ENCODE results near the gene SORCS1.

Gene SORCS1

GRCh38 chr10:106772957-106773356, 391.5 kb downstream of the SORCS1 start:
- no peaks in the 10 kb centered on the region for H3K36me3 ChIP-seq (ENCODE audit: control insufficient read depth, insufficient read depth, low read length)
- no peak overlapping the region for H3K4me3 ChIP-seq (ENCODE audit: low read depth, low read length)
- H3K27me3 ChIP-seq (ENCODE audit: control insufficient read depth, insufficient read depth, low read length), result no peaks in the 10 kb centered on the region
- no peak overlapping the region for H3K9ac ChIP-seq (ENCODE audit: low read depth, low read length)
- no peaks in the 10 kb centered on the region for H3K9me3 ChIP-seq (ENCODE audit: control insufficient read depth, insufficient read depth, low read length)
- H3K27ac ChIP-seq (ENCODE audit: low read depth, low read length), result no peak overlapping the region
- no peaks in the 10 kb centered on the region for H3K4me1 ChIP-seq (ENCODE audit: control insufficient read depth, insufficient read depth, low read length)

GRCh38 chr10:106771154-106771553, 393.4 kb downstream of the SORCS1 start:
- H3K27ac ChIP-seq (ENCODE audit: low read depth, low read length), result no peak overlapping the region
- no peak overlapping the region for H3K9ac ChIP-seq (ENCODE audit: low read depth, low read length)
- H3K9me3 ChIP-seq (ENCODE audit: control insufficient read depth, insufficient read depth, low read length), result no peaks in the 10 kb centered on the region
- H3K4me3 ChIP-seq (ENCODE audit: low read depth, low read length), result no peak overlapping the region
- H3K36me3 ChIP-seq (ENCODE audit: control insufficient read depth, insufficient read depth, low read length), result no peaks in the 10 kb centered on the region
- no peaks in the 10 kb centered on the region for H3K4me1 ChIP-seq (ENCODE audit: control insufficient read depth, insufficient read depth, low read length)
- H3K27me3 ChIP-seq (ENCODE audit: control insufficient read depth, insufficient read depth, low read length), result no peaks in the 10 kb centered on the region

GRCh38 chr10:106768204-106768603, 396.3 kb downstream of the SORCS1 start:
- H3K9ac ChIP-seq (ENCODE audit: low read depth, low read length), result no peak overlapping the region
- H3K4me3 ChIP-seq (ENCODE audit: low read depth, low read length), result no peak overlapping the region
- no peaks in the 10 kb centered on the region for H3K36me3 ChIP-seq (ENCODE audit: control insufficient read depth, insufficient read depth, low read length)
- H3K27me3 ChIP-seq (ENCODE audit: control insufficient read depth, insufficient read depth, low read length), result no peaks in the 10 kb centered on the region
- H3K4me1 ChIP-seq (ENCODE audit: control insufficient read depth, insufficient read depth, low read length), result peaks cover 4% of the 10 kb centered on the region
- H3K27ac ChIP-seq (ENCODE audit: low read depth, low read length), result no peak overlapping the region
- no peaks in the 10 kb centered on the region for H3K9me3 ChIP-seq (ENCODE audit: control insufficient read depth, insufficient read depth, low read length)

- H3K9me3 ChIP-seq (ENCODE audit: control insufficient read depth, insufficient read depth, low read length), result no peaks in the 10 kb centered on the region
- peaks cover 4% of the 10 kb centered on the region for H3K4me1 ChIP-seq (ENCODE audit: control insufficient read depth, insufficient read depth, low read length)
- H3K27ac ChIP-seq (ENCODE audit: low read depth, low read length), result peak overlapping the region; percentile 77
- no peak overlapping the region for H3K9ac ChIP-seq (ENCODE audit: low read depth, low read length)
- no peaks in the 10 kb centered on the region for H3K27me3 ChIP-seq (ENCODE audit: control insufficient read depth, insufficient read depth, low read length)
- no peak overlapping the region for H3K4me3 ChIP-seq (ENCODE audit: low read depth, low read length)
- no peaks in the 10 kb centered on the region for H3K36me3 ChIP-seq (ENCODE audit: control insufficient read depth, insufficient read depth, low read length)
Measured at GRCh38 chr10:106765928-106766327, 398.6 kb downstream of the SORCS1 start.

GRCh38 chr10:106765241-106765754, 399.2 kb downstream of the SORCS1 start:
- Histone ChIP-seq H3K9me3 (ENCODE audit: control insufficient read depth, insufficient read depth, low read length) (no peaks in the 10 kb centered on the region), H3K4me1 (ENCODE audit: control insufficient read depth, insufficient read depth, low read length) (peaks cover 4% of the 10 kb centered on the region), H3K36me3 (ENCODE audit: control insufficient read depth, insufficient read depth, low read length) (no peaks in the 10 kb centered on the region), H3K27ac (ENCODE audit: low read depth, low read length) (peak overlapping the region; percentile 77), H3K9ac (ENCODE audit: low read depth, low read length) (no peak overlapping the region), H3K27me3 (ENCODE audit: control insufficient read depth, insufficient read depth, low read length) (no peaks in the 10 kb centered on the region), H3K4me3 (ENCODE audit: low read depth, low read length) (no peak overlapping the region)

GRCh38 chr10:106764360-106764759, 400.1 kb downstream of the SORCS1 start:
- Histone ChIP-seq H3K9me3 (ENCODE audit: control insufficient read depth, insufficient read depth, low read length) (no peaks in the 10 kb centered on the region), H3K27ac (ENCODE audit: low read depth, low read length) (no peak overlapping the region), H3K36me3 (ENCODE audit: control insufficient read depth, insufficient read depth, low read length) (no peaks in the 10 kb centered on the region), H3K9ac (ENCODE audit: low read depth, low read length) (no peak overlapping the region), H3K4me3 (ENCODE audit: low read depth, low read length) (no peak overlapping the region), H3K4me1 (ENCODE audit: control insufficient read depth, insufficient read depth, low read length) (peaks cover 4% of the 10 kb centered on the region), H3K27me3 (ENCODE audit: control insufficient read depth, insufficient read depth, low read length) (no peaks in the 10 kb centered on the region)

- no peak overlapping the region for H3K27ac ChIP-seq (ENCODE audit: low read depth, low read length)
- H3K9me3 ChIP-seq (ENCODE audit: control insufficient read depth, insufficient read depth, low read length), result no peaks in the 10 kb centered on the region
- peaks cover 4% of the 10 kb centered on the region for H3K4me1 ChIP-seq (ENCODE audit: control insufficient read depth, insufficient read depth, low read length)
- no peaks in the 10 kb centered on the region for H3K27me3 ChIP-seq (ENCODE audit: control insufficient read depth, insufficient read depth, low read length)
- no peaks in the 10 kb centered on the region for H3K36me3 ChIP-seq (ENCODE audit: control insufficient read depth, insufficient read depth, low read length)
- no peak overlapping the region for H3K4me3 ChIP-seq (ENCODE audit: low read depth, low read length)
- no peak overlapping the region for H3K9ac ChIP-seq (ENCODE audit: low read depth, low read length)
Measured at GRCh38 chr10:106761906-106762305, 402.6 kb downstream of the SORCS1 start.

- no peak overlapping the region for H3K27ac ChIP-seq (ENCODE audit: low read depth, low read length)
- no peaks in the 10 kb centered on the region for H3K4me1 ChIP-seq (ENCODE audit: control insufficient read depth, insufficient read depth, low read length)
- no peak overlapping the region for H3K9ac ChIP-seq (ENCODE audit: low read depth, low read length)
- H3K9me3 ChIP-seq (ENCODE audit: control insufficient read depth, insufficient read depth, low read length), result no peaks in the 10 kb centered on the region
- H3K27me3 ChIP-seq (ENCODE audit: control insufficient read depth, insufficient read depth, low read length), result no peaks in the 10 kb centered on the region
- no peaks in the 10 kb centered on the region for H3K36me3 ChIP-seq (ENCODE audit: control insufficient read depth, insufficient read depth, low read length)
- H3K4me3 ChIP-seq (ENCODE audit: low read depth, low read length), result no peak overlapping the region
Measured at GRCh38 chr10:106757521-106757920, 407.0 kb downstream of the SORCS1 start.

GRCh38 chr10:106751091-106751490, 413.4 kb downstream of the SORCS1 start:
- H3K4me3 ChIP-seq (ENCODE audit: low read depth, low read length), result no peak overlapping the region
- no peaks in the 10 kb centered on the region for H3K9me3 ChIP-seq (ENCODE audit: control insufficient read depth, insufficient read depth, low read length)
- H3K27ac ChIP-seq (ENCODE audit: low read depth, low read length), result no peak overlapping the region
- no peak overlapping the region for H3K9ac ChIP-seq (ENCODE audit: low read depth, low read length)
- no peaks in the 10 kb centered on the region for H3K27me3 ChIP-seq (ENCODE audit: control insufficient read depth, insufficient read depth, low read length)
- no peaks in the 10 kb centered on the region for H3K4me1 ChIP-seq (ENCODE audit: control insufficient read depth, insufficient read depth, low read length)
- no peaks in the 10 kb centered on the region for H3K36me3 ChIP-seq (ENCODE audit: control insufficient read depth, insufficient read depth, low read length)

GRCh38 chr10:106746868-106747267, 417.6 kb downstream of the SORCS1 start:
- H3K4me3 ChIP-seq (ENCODE audit: low read depth, low read length), result no peak overlapping the region
- H3K27ac ChIP-seq (ENCODE audit: low read depth, low read length), result no peak overlapping the region
- no peaks in the 10 kb centered on the region for H3K9me3 ChIP-seq (ENCODE audit: control insufficient read depth, insufficient read depth, low read length)
- H3K4me1 ChIP-seq (ENCODE audit: control insufficient read depth, insufficient read depth, low read length), result no peaks in the 10 kb centered on the region
- H3K9ac ChIP-seq (ENCODE audit: low read depth, low read length), result no peak overlapping the region
- no peaks in the 10 kb centered on the region for H3K27me3 ChIP-seq (ENCODE audit: control insufficient read depth, insufficient read depth, low read length)
- no peaks in the 10 kb centered on the region for H3K36me3 ChIP-seq (ENCODE audit: control insufficient read depth, insufficient read depth, low read length)

GRCh38 chr10:106741006-106741530, 423.4 kb downstream of the SORCS1 start:
- Histone ChIP-seq H3K9me3 (ENCODE audit: control insufficient read depth, insufficient read depth, low read length) (no peaks in the 10 kb centered on the region), H3K4me3 (ENCODE audit: low read depth, low read length) (no peak overlapping the region), H3K9ac (ENCODE audit: low read depth, low read length) (no peak overlapping the region), H3K27me3 (ENCODE audit: control insufficient read depth, insufficient read depth, low read length) (no peaks in the 10 kb centered on the region), H3K36me3 (ENCODE audit: control insufficient read depth, insufficient read depth, low read length) (no peaks in the 10 kb centered on the region), H3K4me1 (ENCODE audit: control insufficient read depth, insufficient read depth, low read length) (no peaks in the 10 kb centered on the region), H3K27ac (ENCODE audit: low read depth, low read length) (no peak overlapping the region)
